ENCODE measurements around the gene GALK2.
"Not testable (repeated sequence)": the region's sequence is repeated elsewhere in the genome, so short reads cannot be mapped to it uniquely, and the experiment has no call there.

GALK2 gene

GRCh38 chr15:49343546-49343945 is 173.5 kb downstream of the GALK2 start (continued):
- TF ChIP-seq REST (tag by site-specific recombination; IDR thresholded peaks at IDR 0.05) (no peak), ZNF776 (tag by site-specific recombination; IDR thresholded peaks at IDR 0.05; ENCODE audit: borderline replicate concordance) (no peak), ZNF311 (tag by site-specific recombination; IDR thresholded peaks at IDR 0.05; ENCODE audit: borderline replicate concordance) (no peak), ZBTB49 (tag by site-specific recombination; IDR thresholded peaks at IDR 0.05; ENCODE audit: low read depth) (no peak), ZNF701 (tag by site-specific recombination; IDR thresholded peaks at IDR 0.05) (no peak)

GRCh38 chr15:49354439-49354838 is 184.4 kb downstream of the GALK2 start:
- POLR2A ChIA-PET, CTCF ChIA-PET: not testable (repeated sequence)

DNA sequence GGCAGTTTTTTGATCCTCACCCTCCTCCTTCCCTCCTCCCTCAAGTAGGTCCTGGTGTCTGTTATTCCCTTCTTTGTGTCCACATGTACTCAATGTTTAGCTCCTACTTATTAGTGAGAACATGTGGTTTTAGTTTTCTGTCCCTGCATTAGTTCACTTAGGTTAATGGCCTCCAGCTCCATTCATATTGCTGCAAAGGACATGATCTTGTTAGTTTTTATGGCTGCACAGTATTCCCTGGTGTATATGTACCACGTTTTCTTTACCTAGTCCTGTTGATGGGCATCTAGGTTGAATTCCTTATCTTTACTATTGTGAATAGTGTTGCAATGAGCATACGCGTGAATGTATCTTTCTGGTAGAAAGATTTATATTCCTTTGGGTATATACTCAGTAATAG is 191.3 kb downstream of the GALK2 start:
- Histone ChIP-seq H3K27ac (ENCODE audit: extremely low read depth, low read depth, low read length) (no peak overlapping the region), H3K4me1 (ENCODE audit: control insufficient read depth, insufficient read depth, low read length) (no peaks in the 10 kb centered on the region), H3K9me3 (ENCODE audit: control insufficient read depth, insufficient read depth, low read depth, low read length) (no peaks in the 10 kb centered on the region), H3K36me3 (ENCODE audit: control insufficient read depth in 2 of 2, insufficient read depth in 1 of 2, low read length in 2 of 2) (no peaks in the 10 kb centered on the region), H3K4me3 (ENCODE audit: low read depth, low read length) (no peak overlapping the region)
- ChIA-PET CTCF (no interaction called here), POLR2A (no interaction called here)
- no peak for TF ChIP-seq ZNF843 (tag by site-specific recombination; IDR thresholded peaks at IDR 0.05)
- TF ChIP-seq ELK4 (IDR thresholded peaks at IDR 0.05; ENCODE audit: borderline replicate concordance, low read depth, low read length) = no peak
- no peak for TF ChIP-seq HIC1 (tag by site-specific recombination; IDR thresholded peaks at IDR 0.05)
- TF ChIP-seq ZNF529 (tag by site-specific recombination; IDR thresholded peaks at IDR 0.05; ENCODE audit: insufficient replicate concordance) = no peak
- TF ChIP-seq, protein P1, sequence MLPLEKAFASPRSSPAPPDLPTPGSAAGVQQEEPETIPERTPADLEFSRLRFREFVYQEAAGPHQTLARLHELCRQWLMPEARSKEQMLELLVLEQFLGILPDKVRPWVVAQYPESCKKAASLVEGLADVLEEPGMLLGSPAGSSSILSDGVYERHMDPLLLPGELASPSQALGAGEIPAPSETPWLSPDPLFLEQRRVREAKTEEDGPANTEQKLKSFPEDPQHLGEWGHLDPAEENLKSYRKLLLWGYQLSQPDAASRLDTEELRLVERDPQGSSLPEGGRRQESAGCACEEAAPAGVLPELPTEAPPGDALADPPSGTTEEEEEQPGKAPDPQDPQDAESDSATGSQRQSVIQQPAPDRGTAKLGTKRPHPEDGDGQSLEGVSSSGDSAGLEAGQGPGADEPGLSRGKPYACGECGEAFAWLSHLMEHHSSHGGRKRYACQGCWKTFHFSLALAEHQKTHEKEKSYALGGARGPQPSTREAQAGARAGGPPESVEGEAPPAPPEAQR (tag by site-specific recombination; IDR thresholded peaks at IDR 0.05) = no peak
- no peak for TF ChIP-seq ZFP41 (tag by site-specific recombination; IDR thresholded peaks at IDR 0.05; ENCODE audit: borderline replicate concordance)
- no peak for TF ChIP-seq ZNF624 (tag by site-specific recombination; IDR thresholded peaks at IDR 0.05)
- TF ChIP-seq ZFP37 (tag by site-specific recombination; IDR thresholded peaks at IDR 0.05) = no peak
- no peak for TF ChIP-seq MEIS1 (CRISPR knock-in tag; IDR thresholded peaks at IDR 0.05; ENCODE audit: borderline replicate concordance)
- TF ChIP-seq ZNF558 (tag by site-specific recombination; IDR thresholded peaks at IDR 0.05) = no peak
- TF ChIP-seq ZNF174 (tag by site-specific recombination; IDR thresholded peaks at IDR 0.05) = no peak
- TF ChIP-seq RBAK (tag by site-specific recombination; IDR thresholded peaks at IDR 0.05) = no peak
- TF ChIP-seq ZNF311 (tag by site-specific recombination; IDR thresholded peaks at IDR 0.05; ENCODE audit: borderline replicate concordance) = no peak
- no peak for TF ChIP-seq ZNF350 (tag by site-specific recombination; IDR thresholded peaks at IDR 0.05)
- no peak for TF ChIP-seq ZNF26 (tag by site-specific recombination; IDR thresholded peaks at IDR 0.05)
- TF ChIP-seq ZNF530 (tag by site-specific recombination; IDR thresholded peaks at IDR 0.05; ENCODE audit: low read depth) = no peak

More at GRCh38 chr15:49354439-49354838, 184.4 kb downstream of the GALK2 start:
- not testable (repeated sequence) for H3K36me3 ChIP-seq (ENCODE audit: control insufficient read depth in 2 of 2, insufficient read depth in 1 of 2, low read length in 2 of 2); H3K4me3 ChIP-seq (ENCODE audit: low read depth, low read length); H3K9me3 ChIP-seq (ENCODE audit: control insufficient read depth, insufficient read depth, low read depth, low read length); H3K4me1 ChIP-seq (ENCODE audit: control insufficient read depth, insufficient read depth, low read length); H3K27ac ChIP-seq (ENCODE audit: extremely low read depth, low read depth, low read length)

Measured in HEK293 (cell line).